ENCODE data around the gene CLCN7. TPM values are rescaled to one million over a fixed set of nuclear protein-coding genes. Genes with fewer than 3 reads are reported as not detected.

CLCN7 gene
- total RNA-seq, 1 experiment from 2014 or later: 127 TPM

- no TSS peak for BruUV-seq (replicated peaks)
- H3K4me1 Mint-ChIP-seq (ENCODE audit: low read depth, unreplicated experiment): no peaks in the 10 kb centered on the region
- no peak overlapping the region for H3K27ac Mint-ChIP-seq (ENCODE audit: unreplicated experiment)
- H3K4me1 ChIP-seq: peaks cover 18% of the 10 kb centered on the region
- no peaks in the 10 kb centered on the region for H3K36me3 ChIP-seq (ENCODE audit: control insufficient read depth, insufficient read depth, low read length)
- intact Hi-C loops (cut with micrococcal nuclease; ENCODE audit: unreplicated experiment): loop anchor here (10.0 kb wide), 1 partner anchor 46 kb away; the partner anchor contains the start of gene CLCN7
- H3K27me3 Mint-ChIP-seq (ENCODE audit: insufficient read depth, unreplicated experiment): no peaks in the 10 kb centered on the region
- no peak overlapping the region for H3K4me3 Mint-ChIP-seq (ENCODE audit: unreplicated experiment)
- H3K27me3 ChIP-seq (replicated peaks; ENCODE audit: control insufficient read depth, insufficient read depth, low read length): no peaks in the 10 kb centered on the region
- TF ChIP-seq CTCF (IDR thresholded peaks at IDR 0.05; ENCODE audit: insufficient read depth in 1 of 2, low read depth in 1 of 2, low read length in 1 of 2, severe bottlenecking in 1 of 2, unreplicated experiment in 1 of 2): no peak
- DNase-seq: no peak
- H3K36me3 Mint-ChIP-seq (ENCODE audit: insufficient read depth, unreplicated experiment): peaks cover 6% of the 10 kb centered on the region
- no peaks in the 10 kb centered on the region for H3K9me3 Mint-ChIP-seq (ENCODE audit: unreplicated experiment)
- POLR2A ChIA-PET: no interaction called here
- H3K9me3 ChIP-seq: no peaks in the 10 kb centered on the region
- CTCF ChIA-PET: no interaction called here
- H3K4me3 ChIP-seq (ENCODE audit: low read depth, low read length): no peak overlapping the region
These were observed 46.3 kb downstream of the CLCN7 start for GRCh38 chr16:1428511-1428910.

GRCh38 chr16:1427473-1428461, 47.1 kb downstream of the CLCN7 start:
- CTCF ChIA-PET: no interaction called here
- H3K4me1 ChIP-seq: peaks cover 18% of the 10 kb centered on the region
- POLR2A ChIA-PET: no interaction called here

More at GRCh38 chr16:1427473-1428461, 47.1 kb downstream of the CLCN7 start:
- intact Hi-C loops (cut with micrococcal nuclease; ENCODE audit: unreplicated experiment): loop anchor here (10.0 kb wide), 1 partner anchor 47 kb away; the partner anchor contains the start of gene CLCN7
- no peak overlapping the region for H3K4me3 Mint-ChIP-seq (ENCODE audit: unreplicated experiment)
- no peak for TF ChIP-seq CTCF (IDR thresholded peaks at IDR 0.05; ENCODE audit: insufficient read depth in 1 of 2, low read depth in 1 of 2, low read length in 1 of 2, severe bottlenecking in 1 of 2, unreplicated experiment in 1 of 2)
- no peaks in the 10 kb centered on the region for H3K9me3 Mint-ChIP-seq (ENCODE audit: unreplicated experiment)
- Histone ChIP-seq H3K27me3 (replicated peaks; ENCODE audit: control insufficient read depth, insufficient read depth, low read length) (no peaks in the 10 kb centered on the region), H3K36me3 (ENCODE audit: control insufficient read depth, insufficient read depth, low read length) (no peaks in the 10 kb centered on the region), H3K9me3 (peaks cover under 1% of the 10 kb centered on the region; the same call in 1 of the 2 replicates), H3K4me3 (ENCODE audit: low read depth, low read length) (no peak overlapping the region)
- no peaks in the 10 kb centered on the region for H3K27me3 Mint-ChIP-seq (ENCODE audit: insufficient read depth, unreplicated experiment)
- no TSS peak for BruUV-seq (replicated peaks)
- no peak for DNase-seq
- no peaks in the 10 kb centered on the region for H3K4me1 Mint-ChIP-seq (ENCODE audit: low read depth, unreplicated experiment)
- H3K27ac Mint-ChIP-seq (ENCODE audit: unreplicated experiment): no peak overlapping the region
- H3K36me3 Mint-ChIP-seq (ENCODE audit: insufficient read depth, unreplicated experiment): peaks cover 6% of the 10 kb centered on the region
